Fibroblast of the aortic adventitia (primary cell): ENCODE results near the gene PIGU. TPM values are rescaled to one million over a fixed set of nuclear protein-coding genes. Genes with fewer than 3 reads are reported as not detected.
A peak's percentile ranks its signal among the peaks of the same experiment; 100 is the strongest.

Source experiments
- DNase-seq: peaks from one replicate; pipeline ENCODE4 v3.0.0-alpha.2; 2010; ENCODE audit warnings: low read depth
- H3K4me3 ChIP-seq: 2 replicates; pipeline ENCODE4 v1.5.1; 2011; ENCODE audit warnings: low read depth, mild to moderate bottlenecking, control low read depth, low read length, moderate library complexity
- total RNA-seq: library from RNA; depleted of rRNA; stranded (reverse); fragments of >200 nt; gene quantifications from 2 replicates; pipeline ENCODE4 v1.2.3, GENCODE V29; 2012; ENCODE audit warnings: low replicate concordance
- TF ChIP-seq, protein P1 (sequence below): IDR thresholded peaks from 2 replicates; pipeline ENCODE4 v1.5.1; 2011; ENCODE audit warnings: mild to moderate bottlenecking, low read length, control low read depth, inconsistent platforms; ENCODE audit not compliant: insufficient read depth

The PIGU gene
- total RNA-seq, 1 donor: 21.1 TPM

GRCh38 chr20:34709831-34710567, 33.1 kb upstream of the PIGU start:
- TF ChIP-seq, protein P1, sequence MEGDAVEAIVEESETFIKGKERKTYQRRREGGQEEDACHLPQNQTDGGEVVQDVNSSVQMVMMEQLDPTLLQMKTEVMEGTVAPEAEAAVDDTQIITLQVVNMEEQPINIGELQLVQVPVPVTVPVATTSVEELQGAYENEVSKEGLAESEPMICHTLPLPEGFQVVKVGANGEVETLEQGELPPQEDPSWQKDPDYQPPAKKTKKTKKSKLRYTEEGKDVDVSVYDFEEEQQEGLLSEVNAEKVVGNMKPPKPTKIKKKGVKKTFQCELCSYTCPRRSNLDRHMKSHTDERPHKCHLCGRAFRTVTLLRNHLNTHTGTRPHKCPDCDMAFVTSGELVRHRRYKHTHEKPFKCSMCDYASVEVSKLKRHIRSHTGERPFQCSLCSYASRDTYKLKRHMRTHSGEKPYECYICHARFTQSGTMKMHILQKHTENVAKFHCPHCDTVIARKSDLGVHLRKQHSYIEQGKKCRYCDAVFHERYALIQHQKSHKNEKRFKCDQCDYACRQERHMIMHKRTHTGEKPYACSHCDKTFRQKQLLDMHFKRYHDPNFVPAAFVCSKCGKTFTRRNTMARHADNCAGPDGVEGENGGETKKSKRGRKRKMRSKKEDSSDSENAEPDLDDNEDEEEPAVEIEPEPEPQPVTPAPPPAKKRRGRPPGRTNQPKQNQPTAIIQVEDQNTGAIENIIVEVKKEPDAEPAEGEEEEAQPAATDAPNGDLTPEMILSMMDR: no peak

GRCh38 chr20:34709044-34709830, 32.3 kb upstream of the PIGU start:
- DNase-seq: peak; percentile 52
- TF ChIP-seq, protein P1: no peak
- H3K4me3 ChIP-seq: peak overlapping the region; percentile 61

More at GRCh38 chr20:34709831-34710567, 33.1 kb upstream of the PIGU start:
- peak; percentile 44 for DNase-seq
- H3K4me3 ChIP-seq: peak overlapping the region; percentile 61

GRCh38 chr20:34708621-34709043, 31.7 kb upstream of the PIGU start:
- peak overlapping the region; percentile 61 for H3K4me3 ChIP-seq
- TF ChIP-seq, protein P1: peak; percentile 51
- peak; percentile 23 for DNase-seq

- DNase-seq: no peak
- TF ChIP-seq, protein P1: no peak
- H3K4me3 ChIP-seq: no peak overlapping the region
These were observed 30.3 kb upstream of the PIGU start for GRCh38 chr20:34706912-34707784.

DNA sequence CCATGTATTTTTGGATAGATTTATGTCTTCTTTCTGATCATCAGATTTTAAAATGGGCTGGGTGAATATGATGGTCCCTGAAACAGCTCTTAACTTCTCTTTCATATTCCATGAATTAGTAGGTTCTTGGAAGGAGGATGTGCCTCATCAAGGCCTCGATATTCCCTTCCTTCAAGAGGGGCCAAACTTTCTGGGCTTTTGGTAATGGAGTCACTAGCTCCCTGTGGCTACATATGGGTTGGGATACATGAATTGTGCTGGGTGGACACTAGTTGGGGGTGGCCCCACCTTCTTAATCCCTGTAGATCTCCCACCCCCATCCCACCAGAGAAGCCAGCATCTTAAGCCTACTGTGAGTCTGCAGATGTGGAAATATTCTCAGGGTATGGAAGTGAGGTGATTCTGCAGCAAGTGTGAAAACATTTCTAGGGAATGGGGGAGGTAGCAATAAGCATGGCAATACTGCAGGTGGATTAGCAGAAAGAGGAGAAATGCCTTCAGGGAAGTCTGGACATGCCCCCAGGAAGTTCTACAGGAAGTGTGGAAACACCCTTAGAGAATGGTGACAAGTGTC, 29.5 kb upstream of the PIGU start:
- DNase-seq: no peak
- TF ChIP-seq, protein P1: no peak
- no peak overlapping the region for H3K4me3 ChIP-seq
